OCI-LY3 (cell line): ENCODE results near the gene SH3BP2.

Experiments
- EZH2phosphoT487 ChIP-seq: fragments of 200-600 bp; shearing (Covaris generic); IDR thresholded peaks from 2 replicates; pipeline ENCODE4 v1.6.1; 2018; ENCODE audit warnings: antibody characterized with exemption, mixed run types, low read depth
- TF ChIP-seq, protein P1 (sequence below): fragments of 200-600, 300-600 bp; sonication (generic); IDR thresholded peaks from 2 replicates; pipeline ENCODE4 v1.5.1; 2014; ENCODE audit warnings: antibody characterized with exemption, low read length, low read depth

DNA sequence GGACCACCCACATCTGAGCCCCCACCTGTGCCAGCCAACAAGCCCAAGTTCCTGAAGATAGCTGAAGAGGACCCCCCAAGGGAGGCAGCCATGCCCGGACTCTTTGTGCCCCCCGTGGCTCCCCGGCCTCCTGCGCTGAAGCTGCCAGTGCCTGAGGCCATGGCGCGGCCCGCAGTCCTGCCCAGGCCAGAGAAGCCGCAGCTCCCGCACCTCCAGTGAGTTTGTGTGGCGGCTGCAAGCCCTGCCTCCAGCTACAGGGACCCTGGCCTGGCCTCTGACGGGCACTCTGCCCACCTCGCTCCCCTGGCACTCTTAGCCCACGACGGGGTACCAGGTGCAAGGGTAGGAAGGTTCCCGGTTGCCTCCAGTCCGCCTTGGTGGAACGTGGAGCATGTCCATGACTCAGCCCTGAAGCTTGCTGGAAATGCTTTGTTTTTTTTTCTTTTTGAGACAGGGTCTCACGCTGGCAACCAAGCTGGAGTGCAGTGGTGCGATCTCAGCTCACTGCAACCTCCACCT is 37.1 kb downstream of the SH3BP2 start:
- TF ChIP-seq, protein P1, sequence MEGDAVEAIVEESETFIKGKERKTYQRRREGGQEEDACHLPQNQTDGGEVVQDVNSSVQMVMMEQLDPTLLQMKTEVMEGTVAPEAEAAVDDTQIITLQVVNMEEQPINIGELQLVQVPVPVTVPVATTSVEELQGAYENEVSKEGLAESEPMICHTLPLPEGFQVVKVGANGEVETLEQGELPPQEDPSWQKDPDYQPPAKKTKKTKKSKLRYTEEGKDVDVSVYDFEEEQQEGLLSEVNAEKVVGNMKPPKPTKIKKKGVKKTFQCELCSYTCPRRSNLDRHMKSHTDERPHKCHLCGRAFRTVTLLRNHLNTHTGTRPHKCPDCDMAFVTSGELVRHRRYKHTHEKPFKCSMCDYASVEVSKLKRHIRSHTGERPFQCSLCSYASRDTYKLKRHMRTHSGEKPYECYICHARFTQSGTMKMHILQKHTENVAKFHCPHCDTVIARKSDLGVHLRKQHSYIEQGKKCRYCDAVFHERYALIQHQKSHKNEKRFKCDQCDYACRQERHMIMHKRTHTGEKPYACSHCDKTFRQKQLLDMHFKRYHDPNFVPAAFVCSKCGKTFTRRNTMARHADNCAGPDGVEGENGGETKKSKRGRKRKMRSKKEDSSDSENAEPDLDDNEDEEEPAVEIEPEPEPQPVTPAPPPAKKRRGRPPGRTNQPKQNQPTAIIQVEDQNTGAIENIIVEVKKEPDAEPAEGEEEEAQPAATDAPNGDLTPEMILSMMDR: no peak
- no peak for TF ChIP-seq EZH2phosphoT487
